Natural killer cell (primary cell): Measurements from ENCODE around the gene ATP5PD. TPM values are rescaled to one million over a fixed set of nuclear protein-coding genes. Genes with fewer than 3 reads are reported as not detected.
A peak's percentile ranks its signal among the peaks of the same experiment; 100 is the strongest.

Source experiments
- ATAC-seq, 3 donors: fragments of 150-1000 bp in 2 of 3; fragments of 200-7000 bp in 1 of 3; cut with Tn5 transposase; 1 replicate in 1 of 3; 2 replicates in 2 of 3; pipeline ENCODE4 v1.10.0; 2021; ENCODE audit warnings: mild to moderate bottlenecking in 2 of 3, moderate library complexity in 2 of 3
- DNase-seq, 2 donors: peaks; one replicate each; pipeline versions ENCODE4 v3.0.0 to v3.0.0-alpha.2; 2013 to 2021; ENCODE audit warnings: mixed read lengths in 1 of 2
- H3K27ac ChIP-seq: one replicate; pipeline ENCODE4 v1.5.1; 2013; ENCODE audit warnings: mild to moderate bottlenecking, low read length
- H3K27me3 ChIP-seq: one replicate; pipeline ENCODE4 v1.6.1; 2013; ENCODE audit warnings: low read length; ENCODE audit not compliant: control insufficient read depth, insufficient read depth
- H3K36me3 ChIP-seq: one replicate; pipeline ENCODE4 v1.6.1; 2013; ENCODE audit warnings: low read length; ENCODE audit not compliant: control insufficient read depth, insufficient read depth
- H3K4me1 ChIP-seq: one replicate; pipeline ENCODE4 v1.6.1; 2013; ENCODE audit warnings: low read length; ENCODE audit not compliant: control insufficient read depth, insufficient read depth
- H3K4me3 ChIP-seq: one replicate; pipeline ENCODE4 v1.5.1; 2013; ENCODE audit warnings: low read length
- H3K9me3 ChIP-seq: one replicate; pipeline ENCODE4 v1.6.1; 2013; ENCODE audit warnings: low read length; ENCODE audit not compliant: control insufficient read depth, insufficient read depth
- H3K27ac Mint-ChIP-seq, 2 donors: one replicate each; pipeline ENCODE4 v1.8.0; 2022; ENCODE audit warnings: mild to moderate bottlenecking in 2 of 2, mixed read lengths in 2 of 2, moderate library complexity in 1 of 2
- H3K27me3 Mint-ChIP-seq, 2 donors: one replicate each; pipeline ENCODE4 v1.8.0; 2022; ENCODE audit warnings: low read depth in 2 of 2, mixed read lengths in 2 of 2
- H3K36me3 Mint-ChIP-seq: one replicate; pipeline ENCODE4 v1.8.0; 2022; ENCODE audit warnings: mixed read lengths
- H3K4me1 Mint-ChIP-seq, 2 donors: one replicate each; pipeline ENCODE4 v1.8.0; 2022; ENCODE audit warnings: mixed read lengths in 2 of 2
- H3K4me3 Mint-ChIP-seq: one replicate; pipeline ENCODE4 v1.8.0; 2022; ENCODE audit warnings: mild to moderate bottlenecking, moderate library complexity, mixed read lengths
- H3K9me3 Mint-ChIP-seq, 2 donors: one replicate each; pipeline ENCODE4 v1.8.0; 2022; ENCODE audit warnings: mixed read lengths in 2 of 2
- CTCF ChIP-seq: fragments of 200-600 bp; IDR thresholded peaks from one replicate; pipeline ENCODE4 v1.8.0; 2022; ENCODE audit warnings: antibody characterized with exemption
- WGBS: methylation state at CpG from one replicate; pipeline ENCODE4 v1.1.7; 2013; ENCODE audit warnings: missing lambda C conversion rate; ENCODE audit not compliant: insufficient coverage; 5-methylcytosine and 5-hydroxymethylcytosine counted together
- intact Hi-C: fragments of 100-400 bp; cut with micrococcal nuclease; formaldehyde crosslinking; loops from one replicate; pipeline ENCODE4 v1.14.2; 2022
- total RNA-seq, 4 donors: library from RNA; stranded (reverse); fragments of 120-200 nt in 1 of 4; gene quantifications; one replicate each; pipeline versions ENCODE4 v1.2.3 to v1.2.4, GENCODE V29; 2013 to 2022

ATP5PD gene
- total RNA-seq, 3 donors from 2014 or later (not counting 1 experiment from before 2014, with no cell fraction given) = 74.7 to 96.3 (median 75.2) TPM

DNA sequence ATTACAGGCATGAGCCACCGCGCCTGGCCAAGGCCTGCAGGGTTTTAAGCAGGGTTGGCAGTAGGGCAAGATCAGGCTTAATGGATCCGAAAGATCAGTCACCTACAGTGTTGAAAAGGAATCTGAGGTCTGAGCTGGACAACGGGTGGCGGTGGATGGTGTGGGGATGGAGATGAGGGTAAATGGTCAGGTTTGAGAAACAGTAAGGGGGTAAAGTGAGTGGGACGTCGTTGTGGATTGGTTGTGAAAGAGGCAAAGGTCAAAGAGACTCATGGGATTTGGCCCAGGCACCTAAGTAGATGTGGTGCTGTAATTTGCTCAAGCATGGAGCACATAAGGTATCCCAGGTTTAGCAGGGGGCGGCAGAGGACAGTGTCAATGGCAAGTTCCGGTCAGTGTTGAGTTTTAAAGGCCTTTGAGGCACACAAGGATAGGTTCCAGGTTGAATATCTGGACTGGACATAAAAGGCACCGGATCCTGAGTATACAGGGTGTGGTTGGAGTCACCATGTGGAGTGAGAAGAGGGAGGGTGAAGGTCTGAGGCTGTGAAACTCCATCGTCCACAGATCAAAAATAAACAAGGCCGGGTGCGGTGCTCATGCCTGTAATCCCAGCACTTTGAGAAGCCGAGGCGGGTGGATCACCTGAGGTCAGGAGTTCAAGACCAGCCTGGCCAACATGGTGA, 39.9 kb upstream of the ATP5PD start:
- peak overlapping the region; percentile 77 for H3K4me3 Mint-ChIP-seq
- no peaks in the 10 kb centered on the region for H3K9me3 Mint-ChIP-seq
- TF ChIP-seq CTCF = no peak
- Histone ChIP-seq H3K27me3 (no peaks in the 10 kb centered on the region), H3K4me1 (peaks cover 21% of the 10 kb centered on the region), H3K27ac (no peak overlapping the region), H3K36me3 (no peaks in the 10 kb centered on the region), H3K4me3 (no peak overlapping the region), H3K9me3 (no peaks in the 10 kb centered on the region)
- no peaks in the 10 kb centered on the region for H3K27me3 Mint-ChIP-seq
- 89% methylated on average over 15 of the region's 15 CpGs for WGBS
- no peaks in the 10 kb centered on the region for H3K36me3 Mint-ChIP-seq
- H3K27ac Mint-ChIP-seq = peak overlapping the region in 1 of 2 donors; percentile 86
- DNase-seq (no peak), ATAC-seq (no peak)
- peaks cover 0 to 22% of the 10 kb centered on the region in 2 donors for H3K4me1 Mint-ChIP-seq
- intact Hi-C loops = no loop called here

GRCh38 chr17:75084039-75084660, 37.4 kb upstream of the ATP5PD start:
- DNase-seq (peak in 1 of 2 donors; percentile 70), ATAC-seq (no peak)
- intact Hi-C loops = no loop called here
- Histone ChIP-seq H3K4me3 (no peak overlapping the region), H3K9me3 (no peaks in the 10 kb centered on the region), H3K36me3 (no peaks in the 10 kb centered on the region), H3K4me1 (peaks cover 27% of the 10 kb centered on the region), H3K27me3 (no peaks in the 10 kb centered on the region), H3K27ac (no peak overlapping the region)
- Mint-ChIP-seq H3K4me1 (peaks cover 0 to 5% of the 10 kb centered on the region in 2 donors), H3K27ac (no peak overlapping the region), H3K36me3 (no peaks in the 10 kb centered on the region), H3K4me3 (no peak overlapping the region), H3K9me3 (no peaks in the 10 kb centered on the region), H3K27me3 (no peaks in the 10 kb centered on the region)
- WGBS = 72% methylated on average over 14 of the region's 14 CpGs
- no peak for TF ChIP-seq CTCF

DNA sequence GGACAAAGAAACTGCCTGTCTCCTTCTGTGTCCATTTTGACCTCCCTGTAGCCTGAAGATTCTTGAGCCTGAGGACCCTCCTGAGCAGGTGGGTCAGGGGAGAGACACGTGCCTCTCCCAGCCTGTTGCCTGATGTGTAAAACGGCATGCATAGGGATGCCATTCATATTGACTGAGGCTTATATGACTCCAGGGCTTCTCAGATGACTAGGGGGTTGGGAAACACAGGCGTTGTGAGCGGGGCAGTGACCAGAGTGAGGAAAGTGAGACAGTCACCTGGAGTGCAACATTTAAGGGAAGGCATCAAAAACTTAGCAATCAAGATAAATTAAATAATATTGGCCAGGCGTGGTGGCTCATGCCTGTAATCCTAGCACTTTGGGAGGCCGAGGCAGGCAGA, 35.9 kb upstream of the ATP5PD start:
- no peak for TF ChIP-seq CTCF
- no peak overlapping the region for H3K27ac Mint-ChIP-seq
- ATAC-seq = no peak
- H3K36me3 Mint-ChIP-seq = no peaks in the 10 kb centered on the region
- Histone ChIP-seq H3K4me1 (peaks cover 32% of the 10 kb centered on the region), H3K27me3 (no peaks in the 10 kb centered on the region), H3K4me3 (no peak overlapping the region), H3K27ac (no peak overlapping the region), H3K9me3 (no peaks in the 10 kb centered on the region), H3K36me3 (no peaks in the 10 kb centered on the region)
- H3K4me1 Mint-ChIP-seq = peaks cover 1 to 2% of the 10 kb centered on the region in 2 donors
- H3K27me3 Mint-ChIP-seq = no peaks in the 10 kb centered on the region
- intact Hi-C loops = no loop called here
- H3K4me3 Mint-ChIP-seq = no peak overlapping the region
- DNase-seq = no peak
- H3K9me3 Mint-ChIP-seq = no peaks in the 10 kb centered on the region
- WGBS = 93% methylated on average over 6 of the region's 6 CpGs
